Measurements from ENCODE around the gene SUCO. TPM values are rescaled to one million over a fixed set of nuclear protein-coding genes. Genes with fewer than 3 reads are reported as not detected.

Gene SUCO
- total RNA-seq, 2 donors from 2014 or later, result 24.6 to 26.7 TPM

DNA sequence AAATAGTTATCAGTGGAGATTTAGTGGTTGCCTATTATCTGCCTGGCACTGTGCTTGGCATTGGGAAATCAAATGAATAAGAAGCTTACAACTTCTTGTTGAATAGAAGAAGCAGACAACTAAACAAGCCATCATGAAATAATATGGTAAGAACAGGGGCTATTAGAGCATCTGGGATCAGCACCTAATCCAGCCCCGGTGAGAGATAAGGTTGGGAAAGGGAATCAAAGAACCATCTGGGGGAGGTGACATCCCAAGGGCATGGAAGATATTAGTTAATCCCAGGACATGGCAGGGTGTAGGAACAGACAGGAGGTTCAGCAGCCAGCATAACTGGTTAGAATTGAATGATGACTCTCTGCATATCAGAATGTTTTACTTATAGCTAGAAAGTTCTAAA lies 36.3 kb upstream of the SUCO start:
- no peaks in the 10 kb centered on the region for H3K4me1 ChIP-seq
- no peak overlapping the region for H3K4me3 ChIP-seq
- no peak overlapping the region for H3K27ac ChIP-seq
- H3K36me3 ChIP-seq, result no peaks in the 10 kb centered on the region
- H3K9me3 ChIP-seq, result no peaks in the 10 kb centered on the region
- TF ChIP-seq CTCF (IDR thresholded peaks at IDR 0.05), result no peak
- H3K9ac ChIP-seq (ENCODE audit: low read depth in 2 of 2, low read length in 2 of 2), result no peak overlapping the region
- DNase-seq, result no peak
- intact Hi-C loops (cut with DNase I), result no loop called here
- no peaks in the 10 kb centered on the region for H3K27me3 ChIP-seq

DNA sequence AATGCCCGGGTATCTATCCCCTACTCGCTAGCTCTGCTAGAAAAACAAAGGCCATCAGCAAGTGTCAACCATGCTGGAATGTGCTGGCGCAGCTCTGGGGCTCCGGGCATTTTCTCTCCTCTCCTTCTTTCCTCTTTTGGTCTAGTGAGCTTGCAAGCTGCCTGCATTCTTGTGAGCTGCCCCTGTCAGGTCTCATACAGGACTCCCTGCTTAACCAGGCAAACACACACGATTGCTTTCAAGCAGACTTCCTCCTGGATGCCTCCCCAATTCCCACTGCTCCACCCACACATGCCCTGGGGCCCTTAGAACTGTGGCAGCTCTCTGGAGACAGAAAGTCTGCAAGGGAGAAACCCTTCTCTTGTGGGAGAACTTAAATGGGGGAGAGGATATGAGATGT lies 35.7 kb upstream of the SUCO start:
- Histone ChIP-seq H3K27me3 (no peaks in the 10 kb centered on the region), H3K27ac (no peak overlapping the region), H3K36me3 (no peaks in the 10 kb centered on the region), H3K9me3 (no peaks in the 10 kb centered on the region), H3K4me1 (no peaks in the 10 kb centered on the region), H3K4me3 (no peak overlapping the region), H3K9ac (ENCODE audit: low read depth in 2 of 2, low read length in 2 of 2) (no peak overlapping the region)
- TF ChIP-seq CTCF (IDR thresholded peaks at IDR 0.05), result no peak
- intact Hi-C loops (cut with DNase I), result no loop called here
- DNase-seq, result no peak

GRCh38 chr1:172498857-172499256 lies 34.1 kb upstream of the SUCO start:
- Histone ChIP-seq H3K4me3 (no peak overlapping the region), H3K4me1 (no peaks in the 10 kb centered on the region), H3K9me3 (no peaks in the 10 kb centered on the region), H3K27me3 (no peaks in the 10 kb centered on the region), H3K27ac (no peak overlapping the region), H3K9ac (ENCODE audit: low read depth in 2 of 2, low read length in 2 of 2) (no peak overlapping the region), H3K36me3 (no peaks in the 10 kb centered on the region)
- no peak for DNase-seq
- intact Hi-C loops (cut with DNase I), result no loop called here
- no peak for TF ChIP-seq CTCF (IDR thresholded peaks at IDR 0.05)

DNA sequence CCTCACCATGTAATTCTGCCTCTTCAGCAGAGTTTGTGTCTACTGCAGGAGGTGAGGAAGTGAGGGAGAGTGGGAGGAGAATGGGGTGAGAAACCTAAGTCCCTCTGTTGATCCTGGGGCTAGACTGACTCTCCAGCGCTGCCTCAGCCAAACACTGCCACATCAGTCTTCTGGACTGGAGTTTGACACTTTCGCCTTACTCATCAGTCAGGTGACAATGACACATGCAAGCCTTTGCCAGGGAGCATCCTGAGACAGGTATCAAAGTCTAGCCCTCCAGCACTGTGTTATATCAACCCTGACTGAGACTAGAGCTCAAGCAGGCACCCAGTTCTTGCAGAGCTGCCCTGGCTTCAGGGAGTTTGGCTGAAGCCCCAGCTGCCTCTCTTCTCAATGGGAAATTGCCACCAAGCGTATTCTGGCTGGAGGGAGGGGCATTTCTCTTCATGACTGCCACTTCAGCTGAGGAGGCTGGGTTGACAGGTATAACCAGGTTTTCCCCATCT lies 33.3 kb upstream of the SUCO start:
- intact Hi-C loops (cut with DNase I), result no loop called here
- Histone ChIP-seq H3K4me1 (no peaks in the 10 kb centered on the region), H3K27me3 (no peaks in the 10 kb centered on the region), H3K36me3 (no peaks in the 10 kb centered on the region), H3K4me3 (no peak overlapping the region), H3K27ac (no peak overlapping the region), H3K9me3 (no peaks in the 10 kb centered on the region), H3K9ac (ENCODE audit: low read depth in 2 of 2, low read length in 2 of 2) (no peak overlapping the region)
- DNase-seq, result peak; percentile 24
- TF ChIP-seq CTCF (IDR thresholded peaks at IDR 0.05), result no peak

DNA sequence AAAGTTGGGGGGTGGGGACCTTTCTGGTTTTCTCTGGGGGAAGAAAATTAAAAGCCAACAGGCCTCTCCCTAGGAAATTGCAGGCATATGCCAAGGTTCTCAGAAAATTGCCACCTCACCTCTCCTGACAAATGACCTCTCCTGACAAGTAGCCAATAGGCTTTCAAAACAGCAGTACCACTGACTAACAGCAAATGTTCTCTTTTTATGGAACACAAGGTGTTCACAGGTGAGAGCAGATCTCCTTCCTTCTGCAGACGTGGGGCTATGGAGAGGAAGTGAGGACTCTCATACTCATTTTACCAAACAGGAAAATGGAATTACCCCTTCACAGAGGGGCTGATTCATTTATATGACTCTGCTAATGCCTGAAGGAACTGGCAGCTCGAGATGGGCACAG lies 32.7 kb upstream of the SUCO start:
- H3K36me3 ChIP-seq, result no peaks in the 10 kb centered on the region
- H3K9me3 ChIP-seq, result no peaks in the 10 kb centered on the region
- no peak overlapping the region for H3K9ac ChIP-seq (ENCODE audit: low read depth in 2 of 2, low read length in 2 of 2)
- H3K4me1 ChIP-seq, result no peaks in the 10 kb centered on the region
- no peak for TF ChIP-seq CTCF (IDR thresholded peaks at IDR 0.05)
- DNase-seq, result no peak
- intact Hi-C loops (cut with DNase I), result no loop called here
- H3K4me3 ChIP-seq, result no peak overlapping the region
- H3K27ac ChIP-seq, result no peak overlapping the region
- no peaks in the 10 kb centered on the region for H3K27me3 ChIP-seq

- intact Hi-C loops (cut with DNase I), result no loop called here
- TF ChIP-seq CTCF (IDR thresholded peaks at IDR 0.05), result no peak
- Histone ChIP-seq H3K4me1 (no peaks in the 10 kb centered on the region), H3K4me3 (no peak overlapping the region), H3K27ac (no peak overlapping the region), H3K9me3 (no peaks in the 10 kb centered on the region), H3K36me3 (no peaks in the 10 kb centered on the region), H3K27me3 (no peaks in the 10 kb centered on the region), H3K9ac (ENCODE audit: low read depth in 2 of 2, low read length in 2 of 2) (no peak overlapping the region)
- DNase-seq, result no peak
These were observed 25.2 kb upstream of the SUCO start for GRCh38 chr1:172507741-172508140.

Data from colonic mucosa (tissue), 4 donors.